Endothelial cell of umbilical vein (primary cell): ENCODE measurements around the gene SCAMP4. TPM values are rescaled to one million over a fixed set of nuclear protein-coding genes. Genes with fewer than 3 reads are reported as not detected.
A peak's percentile ranks its signal among the peaks of the same experiment; 100 is the strongest.

Source experiments
- BruUV-seq: library from RNA; stranded (reverse); fragments of 400-500 nt; replicated peaks from 2 replicates; lab custom pipeline; 2021; lab: Mats Ljungman, UMichigan
- CTCF ChIA-PET: fragments of 300-600, 350-600 bp; sonication (Branson Sonifier 250); formaldehyde crosslinking; loops from one replicate; lab custom pipeline; 2021; ENCODE audit warnings: antibody characterized with exemption, inconsistent platforms; lab: Charles Lee
- POLR2A ChIA-PET: fragments of 300-600, 350-600 bp; sonication (Branson Sonifier 250); formaldehyde crosslinking; loops from one replicate; lab custom pipeline; 2021; ENCODE audit warnings: antibody characterized with exemption, inconsistent platforms; lab: Charles Lee
- DNase-seq: peaks from one replicate; pipeline ENCODE4 v3.0.0-alpha.2; 2011; ENCODE audit warnings: low read depth, low spot score
- FAIRE-seq: peaks from 2 replicates; lab custom pipeline; 2011; peaks lifted over from hg19 to GRCh38; lab: Jason Lieb, UNC
- H2AFZ ChIP-seq: 2 replicates; pipeline ENCODE4 v1.6.0; 2012; ENCODE audit warnings: low read depth, low read length, control low read depth, inconsistent platforms
- H3K27ac ChIP-seq: 2 replicates; pipeline ENCODE4 v1.5.1; 2011; ENCODE audit warnings: low read depth, mild to moderate bottlenecking, control low read depth, low read length, moderate library complexity; ENCODE audit not compliant: insufficient read depth
- H3K27me3 ChIP-seq, 2 experiments: 2 replicates each; pipeline versions ENCODE4 v1.6.0 to v1.6.1; 2011; ENCODE audit warnings: low read length in 2 of 2, mixed read lengths in 1 of 2; ENCODE audit not compliant: control insufficient read depth in 2 of 2, insufficient read depth in 2 of 2
- H3K36me3 ChIP-seq, 2 experiments: 2 replicates in 1 of 2; 3 replicates in 1 of 2; pipeline ENCODE4 v1.5.1; 2011; ENCODE audit warnings: low read length in 2 of 2, mild to moderate bottlenecking in 1 of 2, moderate library complexity in 1 of 2; ENCODE audit not compliant: control insufficient read depth in 2 of 2, insufficient read depth in 2 of 2; ENCODE audit errors: extremely low read depth in 1 of 2
- H3K4me1 ChIP-seq: 3 replicates; pipeline ENCODE4 v1.5.1; 2011; ENCODE audit warnings: mild to moderate bottlenecking, low read length; ENCODE audit not compliant: control insufficient read depth, insufficient read depth; ENCODE audit errors: extremely low read depth
- H3K4me2 ChIP-seq: 2 replicates; pipeline ENCODE4 v1.6.1; 2011; ENCODE audit warnings: low read length, control low read depth, mixed read lengths; ENCODE audit not compliant: insufficient read depth
- H3K4me3 ChIP-seq, 3 experiments: fragments of 200-600 bp in 1 of 3; sonication (generic), shearing (Covaris generic) in 1 of 3; replicated peaks in 1 of 3; 2 replicates each; pipeline ENCODE4 v1.5.1; 2011 to 2016; ENCODE audit warnings: control low read depth in 3 of 3, low read length in 3 of 3, mild to moderate bottlenecking in 2 of 3, inconsistent platforms in 1 of 3, low read depth in 1 of 3, moderate library complexity in 1 of 3; ENCODE audit not compliant: insufficient read depth in 1 of 3
- H3K79me2 ChIP-seq: 2 replicates; pipeline ENCODE4 v1.6.0; 2012; ENCODE audit warnings: low read length, inconsistent platforms; ENCODE audit not compliant: control insufficient read depth, insufficient read depth
- H3K9ac ChIP-seq: replicated peaks from 2 replicates; pipeline ENCODE3; 2011; ENCODE audit warnings: low read length, control low read depth; ENCODE audit not compliant: insufficient read depth; ENCODE audit errors: extremely low read depth
- H3K9me1 ChIP-seq: replicated peaks from 3 replicates; pipeline ENCODE4 v1.6.0; 2011; ENCODE audit warnings: mild to moderate bottlenecking, low read length; ENCODE audit not compliant: control insufficient read depth, insufficient read depth; ENCODE audit errors: extremely low read depth
- H3K9me3 ChIP-seq: replicated peaks from 2 replicates; pipeline ENCODE4 v1.5.1; 2012; ENCODE audit warnings: low read length, inconsistent platforms; ENCODE audit not compliant: control insufficient read depth, insufficient read depth
- H4K20me1 ChIP-seq: replicated peaks from 2 replicates; pipeline ENCODE3; 2011; ENCODE audit warnings: mild to moderate bottlenecking, low read length; ENCODE audit not compliant: control insufficient read depth, insufficient read depth; ENCODE audit errors: extremely low read depth
- CTCF ChIP-seq, 2 donors: IDR thresholded peaks; 1 replicate in 1 of 2; 2 replicates in 1 of 2; pipeline ENCODE4 v1.5.1; 2011; ENCODE audit warnings: low read length in 2 of 2, mild to moderate bottlenecking in 2 of 2, moderate library complexity in 2 of 2, control low read depth in 1 of 2, inconsistent platforms in 1 of 2, low read depth in 1 of 2; ENCODE audit not compliant: insufficient read depth in 1 of 2; ENCODE audit errors: extremely low read depth in 1 of 2
- EZH2 ChIP-seq: IDR thresholded peaks from 2 replicates; pipeline ENCODE4 v1.6.1; 2012; ENCODE audit warnings: borderline replicate concordance, low read depth, mild to moderate bottlenecking, moderate library complexity, low read length, inconsistent platforms; ENCODE audit not compliant: severe bottlenecking
- FOS ChIP-seq: IDR thresholded peaks from 2 replicates; pipeline ENCODE4 v1.6.1; 2011; ENCODE audit warnings: mild to moderate bottlenecking, low read length, moderate library complexity, borderline replicate concordance; ENCODE audit not compliant: insufficient read depth
- GATA2 ChIP-seq: IDR thresholded peaks from 2 replicates; pipeline ENCODE4 v1.7.0; 2011; ENCODE audit warnings: low read depth, mild to moderate bottlenecking, moderate library complexity, mixed read lengths, low read length; ENCODE audit not compliant: insufficient read length, insufficient read depth
- MAX ChIP-seq: IDR thresholded peaks from 2 replicates; pipeline ENCODE4 v1.6.1; 2011; ENCODE audit not compliant: insufficient read depth, insufficient read length
- MYC ChIP-seq: IDR thresholded peaks from one replicate; pipeline ENCODE4 v1.6.1; 2011; ENCODE audit warnings: mild to moderate bottlenecking, low read depth, low read length
- POLR2A ChIP-seq: IDR thresholded peaks from 2 replicates; pipeline ENCODE4 v1.6.1; 2012; ENCODE audit warnings: low read depth, mild to moderate bottlenecking, control low read depth, low read length
- POLR2AphosphoS5 ChIP-seq: IDR thresholded peaks from 2 replicates; pipeline ENCODE4 v1.6.1; 2012; ENCODE audit warnings: low read depth, mild to moderate bottlenecking, control low read depth, low read length, moderate library complexity; ENCODE audit not compliant: insufficient read depth
- dilution Hi-C: fragments of 300-500 bp; cut with MboI; formaldehyde crosslinking; loops from one replicate; pipeline ENCODE4 v1.15.0; 2019; ENCODE audit warnings: low sequenced_read_pairs; ENCODE audit not compliant: extremely low pct_ligation_motif_present
- intact Hi-C: fragments of 100-400 bp; cut with micrococcal nuclease; formaldehyde crosslinking; loops from one replicate; pipeline ENCODE4 v1.10.0; 2022
- polyA plus RNA-seq, 4 experiments: library from polyadenylated mRNA; depleted of rRNA in 3 of 4; stranded (reverse) in 3 of 4; unstranded in 1 of 4; fragments of >200 nt; gene quantifications; 2 replicates each; pipeline versions ENCODE4 v1.2.1 to v1.2.3, GENCODE V29; 2011 to 2012; ENCODE audit warnings: missing spikeins in 1 of 4
- total RNA-seq: library from RNA; stranded (reverse); gene quantifications from 2 replicates; pipeline ENCODE4 v1.2.3, GENCODE V29; 2021

The SCAMP4 gene
- total and polyA plus RNA-seq, 2 donors (not counting 3 experiments of a cell fraction or from before 2014, with no cell fraction given), result 24.4 to 68.2 TPM

- POLR2A ChIA-PET, result no interaction called here
- Histone ChIP-seq H3K4me1 (peaks cover 28% of the 10 kb centered on the region), H3K4me3 (peak overlapping the region; percentile 78 to 99 (median 85)), H3K9me3 (no peaks in the 10 kb centered on the region), H3K27me3 (no peaks in the 10 kb centered on the region), H3K9me1 (no peaks in the 10 kb centered on the region), H3K4me2 (peak overlapping the region; percentile 89), H3K36me3 (no peaks in the 10 kb centered on the region), H4K20me1 (no peaks in the 10 kb centered on the region), H3K27ac (peak overlapping the region; percentile 45), H2AFZ (peak overlapping the region; percentile 58), H3K9ac (peak overlapping the region; percentile 82), H3K79me2 (peaks cover 53% of the 10 kb centered on the region)
- dilution Hi-C loops, result no loop called here
- FAIRE-seq, result peak; percentile 49
- BruUV-seq, result TSS peak; percentile 46
- no peak for TF ChIP-seq MAX
- peak; percentile 7 for TF ChIP-seq POLR2AphosphoS5
- intact Hi-C loops, result loop anchor here (1.0 kb wide), 2 partner anchors 15 to 234 kb away; partner anchors contain the start of genes IZUMO4 and MOB3A
- DNase-seq, result no peak
- CTCF ChIA-PET, result no interaction called here
These were observed 42.5 kb upstream of the SCAMP4 start for GRCh38 chr19:1862424-1863327.

GRCh38 chr19:1863328-1863637 lies 41.9 kb upstream of the SCAMP4 start, which contains the start of gene KLF16:
TSS of gene KLF16 (minus strand) at chr19:1863579. CDS start at chr19:1863497, 82 bp downstream.
- peak within 1 kb of the TSS; percentile 58 for H2AFZ ChIP-seq
- H3K4me3 ChIP-seq, result peak within 1 kb of the TSS; percentile 78 to 99 (median 85)
- TF ChIP-seq CTCF (IDR thresholded peaks at IDR 0.05; ENCODE audit: extremely low read depth in 1 of 2, insufficient read depth in 1 of 2, low read depth in 1 of 2, low read length in 2 of 2), result no peak
- TF ChIP-seq POLR2A, result peak; percentile 35
- no peak for TF ChIP-seq POLR2AphosphoS5
- TF ChIP-seq MAX, result no peak
- no peak for TF ChIP-seq FOS
- no peak for TF ChIP-seq GATA2
- no peak for TF ChIP-seq MYC
- no peak for TF ChIP-seq EZH2
- H3K9me1 ChIP-seq, result no peaks in the 10 kb centered on the region
- DNase-seq, result no peak
- no TSS peak for BruUV-seq
- dilution Hi-C loops, result no loop called here
- H3K9me3 ChIP-seq, result no peaks in the 10 kb centered on the region
- H3K9ac ChIP-seq, result peak within 1 kb of the TSS; percentile 85
- H4K20me1 ChIP-seq, result no peaks in the 10 kb centered on the region
- H3K36me3 ChIP-seq, result no peaks in the 10 kb centered on the region
- CTCF ChIA-PET, result no interaction called here
- peaks cover 22% of the 10 kb centered on the region for H3K4me1 ChIP-seq
- H3K79me2 ChIP-seq, result peaks cover 47% of the 10 kb centered on the region
- H3K4me2 ChIP-seq, result peak within 1 kb of the TSS; percentile 89
- no peaks in the 10 kb centered on the region for H3K27me3 ChIP-seq
- H3K27ac ChIP-seq, result peak within 1 kb of the TSS; percentile 65
- POLR2A ChIA-PET, result no interaction called here
- no peak for FAIRE-seq
- intact Hi-C loops, result loop anchor here (1.0 kb wide), 2 partner anchors 16 to 233 kb away; partner anchors contain the start of genes IZUMO4 and MOB3A
